Activated CD4-positive, alpha-beta T cell treated with anti-CD3 and anti-CD28 coated beads, Interleukin-2, amount 10 ng/mL, durations not matched to agents 24 days and 14 days (primary cell): ENCODE data around the gene RAPGEF1. TPM values are rescaled to one million over a fixed set of nuclear protein-coding genes. Genes with fewer than 3 reads are reported as not detected.

Experiments
- DNase-seq: peaks from one replicate; pipeline ENCODE4 v3.0.0; 2022
- H3K27ac Mint-ChIP-seq: one replicate; pipeline ENCODE4 v1.8.0; 2022; ENCODE audit warnings: mild to moderate bottlenecking, mixed read lengths
- H3K27me3 Mint-ChIP-seq: one replicate; pipeline ENCODE4 v1.8.0; 2022; ENCODE audit warnings: mixed read lengths
- H3K36me3 Mint-ChIP-seq: one replicate; pipeline ENCODE4 v1.8.0; 2022; ENCODE audit warnings: low read depth, mild to moderate bottlenecking, mixed read lengths
- H3K4me1 Mint-ChIP-seq: one replicate; pipeline ENCODE4 v1.8.0; 2021; ENCODE audit warnings: mixed read lengths
- H3K4me3 Mint-ChIP-seq: one replicate; pipeline ENCODE4 v1.8.0; 2022; ENCODE audit warnings: mild to moderate bottlenecking, moderate library complexity, mixed read lengths
- H3K9me3 Mint-ChIP-seq: one replicate; pipeline ENCODE4 v1.8.0; 2021; ENCODE audit warnings: mixed read lengths
- intact Hi-C: fragments of 100-400 bp; cut with micrococcal nuclease; formaldehyde crosslinking; loops from one replicate; pipeline ENCODE4 v1.15.1; 2023
- total RNA-seq: library from RNA; stranded (reverse); gene quantifications from 2 replicates; pipeline ENCODE4 v1.2.3, GENCODE V29; 2022

Gene RAPGEF1
- total RNA-seq, 1 donor from 2014 or later = 153 TPM

GRCh38 chr9:131731644-131732043, 8.2 kb downstream of the RAPGEF1 start:
- peaks cover 86% of the 10 kb centered on the region for H3K4me1 Mint-ChIP-seq
- DNase-seq = peak; percentile 88
- peak overlapping the region; percentile 79 for H3K4me3 Mint-ChIP-seq
- H3K9me3 Mint-ChIP-seq = no peaks in the 10 kb centered on the region
- H3K27ac Mint-ChIP-seq = peak overlapping the region; percentile 93
- no peaks in the 10 kb centered on the region for H3K27me3 Mint-ChIP-seq
- intact Hi-C loops = loop anchor here (5.0 to 10.0 kb wide), 2 partner anchors 334 to 457 kb away; partner anchors contain the start of gene FAM78A
- peaks cover 37% of the 10 kb centered on the region for H3K36me3 Mint-ChIP-seq

GRCh38 chr9:131731237-131731636, 8.6 kb downstream of the RAPGEF1 start:
- Mint-ChIP-seq H3K27me3 (no peaks in the 10 kb centered on the region), H3K4me1 (peaks cover 86% of the 10 kb centered on the region), H3K9me3 (no peaks in the 10 kb centered on the region), H3K27ac (peak overlapping the region; percentile 93), H3K4me3 (peak overlapping the region; percentile 79), H3K36me3 (peaks cover 33% of the 10 kb centered on the region)
- no peak for DNase-seq
- intact Hi-C loops = loop anchor here (5.0 to 10.0 kb wide), 2 partner anchors 334 to 456 kb away; partner anchors contain the start of gene FAM78A

GRCh38 chr9:131728961-131729360, 10.9 kb downstream of the RAPGEF1 start:
- no peaks in the 10 kb centered on the region for H3K9me3 Mint-ChIP-seq
- no peaks in the 10 kb centered on the region for H3K27me3 Mint-ChIP-seq
- peak; percentile 87 for DNase-seq
- peaks cover 27% of the 10 kb centered on the region for H3K36me3 Mint-ChIP-seq
- H3K27ac Mint-ChIP-seq = peak overlapping the region; percentile 95
- peaks cover 78% of the 10 kb centered on the region for H3K4me1 Mint-ChIP-seq
- H3K4me3 Mint-ChIP-seq = peak overlapping the region; percentile 77
- intact Hi-C loops = loop anchor here (1.0 to 2.0 kb wide), 6 partner anchors 10 to 228 kb away; no protein-coding TSS in a partner anchor

- peaks cover 29% of the 10 kb centered on the region for H3K36me3 Mint-ChIP-seq
- DNase-seq = no peak
- H3K4me1 Mint-ChIP-seq = peaks cover 76% of the 10 kb centered on the region
- intact Hi-C loops = loop anchor here (2.0 kb wide), 1 partner anchor 228 kb away; no protein-coding TSS in a partner anchor
- H3K27ac Mint-ChIP-seq = peak overlapping the region; percentile 95
- peak overlapping the region; percentile 77 for H3K4me3 Mint-ChIP-seq
- H3K9me3 Mint-ChIP-seq = no peaks in the 10 kb centered on the region
- H3K27me3 Mint-ChIP-seq = no peaks in the 10 kb centered on the region
Observed at GRCh38 chr9:131728546-131728910, 11.3 kb downstream of the RAPGEF1 start.

- peak overlapping the region; percentile 95 for H3K27ac Mint-ChIP-seq
- no peaks in the 10 kb centered on the region for H3K27me3 Mint-ChIP-seq
- DNase-seq = peak; percentile 76
- H3K4me1 Mint-ChIP-seq = peaks cover 76% of the 10 kb centered on the region
- intact Hi-C loops = loop anchor here (2.0 kb wide), 1 partner anchor 227 kb away; no protein-coding TSS in a partner anchor
- peak overlapping the region; percentile 77 for H3K4me3 Mint-ChIP-seq
- no peaks in the 10 kb centered on the region for H3K9me3 Mint-ChIP-seq
- peaks cover 32% of the 10 kb centered on the region for H3K36me3 Mint-ChIP-seq
Observed at GRCh38 chr9:131727795-131728545, 11.9 kb downstream of the RAPGEF1 start.

GRCh38 chr9:131727184-131727759, 12.6 kb downstream of the RAPGEF1 start:
- peak overlapping the region; percentile 95 for H3K27ac Mint-ChIP-seq
- no peak for DNase-seq
- peaks cover 32% of the 10 kb centered on the region for H3K36me3 Mint-ChIP-seq
- no peaks in the 10 kb centered on the region for H3K27me3 Mint-ChIP-seq
- H3K4me3 Mint-ChIP-seq = peak overlapping the region; percentile 77
- peaks cover 73% of the 10 kb centered on the region for H3K4me1 Mint-ChIP-seq
- H3K9me3 Mint-ChIP-seq = no peaks in the 10 kb centered on the region
- intact Hi-C loops = no loop called here

- intact Hi-C loops = no loop called here
- no peak for DNase-seq
- H3K4me3 Mint-ChIP-seq = peak overlapping the region; percentile 6
- no peaks in the 10 kb centered on the region for H3K9me3 Mint-ChIP-seq
- peaks cover 31% of the 10 kb centered on the region for H3K36me3 Mint-ChIP-seq
- peaks cover 72% of the 10 kb centered on the region for H3K4me1 Mint-ChIP-seq
- H3K27ac Mint-ChIP-seq = peak overlapping the region; percentile 78
- H3K27me3 Mint-ChIP-seq = no peaks in the 10 kb centered on the region
Observed at GRCh38 chr9:131724683-131725082, 15.2 kb downstream of the RAPGEF1 start.

- intact Hi-C loops = no loop called here
- peak overlapping the region; percentile 56 for H3K27ac Mint-ChIP-seq
Observed at GRCh38 chr9:131723632-131724031, 16.2 kb downstream of the RAPGEF1 start.

GRCh38 chr9:131722255-131722654, 17.6 kb downstream of the RAPGEF1 start:
- H3K27ac Mint-ChIP-seq = no peak overlapping the region

More at GRCh38 chr9:131723632-131724031, 16.2 kb downstream of the RAPGEF1 start:
- peaks cover 71% of the 10 kb centered on the region for H3K4me1 Mint-ChIP-seq
- no peaks in the 10 kb centered on the region for H3K9me3 Mint-ChIP-seq
- H3K4me3 Mint-ChIP-seq = no peak overlapping the region
- no peaks in the 10 kb centered on the region for H3K27me3 Mint-ChIP-seq
- peaks cover 33% of the 10 kb centered on the region for H3K36me3 Mint-ChIP-seq
- no peak for DNase-seq

GRCh38 chr9:131721076-131721475, 18.8 kb downstream of the RAPGEF1 start:
- DNase-seq = no peak
- Mint-ChIP-seq H3K9me3 (no peaks in the 10 kb centered on the region), H3K4me1 (peaks cover 61% of the 10 kb centered on the region), H3K4me3 (no peak overlapping the region), H3K36me3 (peaks cover 28% of the 10 kb centered on the region), H3K27me3 (no peaks in the 10 kb centered on the region), H3K27ac (peak overlapping the region; percentile 50)
- intact Hi-C loops = no loop called here

More at GRCh38 chr9:131722255-131722654, 17.6 kb downstream of the RAPGEF1 start:
- DNase-seq = no peak
- Mint-ChIP-seq H3K27me3 (no peaks in the 10 kb centered on the region), H3K4me1 (peaks cover 65% of the 10 kb centered on the region), H3K9me3 (no peaks in the 10 kb centered on the region), H3K36me3 (peaks cover 30% of the 10 kb centered on the region), H3K4me3 (no peak overlapping the region)
- intact Hi-C loops = no loop called here

- Mint-ChIP-seq H3K27me3 (no peaks in the 10 kb centered on the region), H3K4me1 (peaks cover 60% of the 10 kb centered on the region), H3K4me3 (peak overlapping the region; percentile 13), H3K9me3 (no peaks in the 10 kb centered on the region), H3K27ac (peak overlapping the region; percentile 75), H3K36me3 (peaks cover 30% of the 10 kb centered on the region)
- intact Hi-C loops = no loop called here
- DNase-seq = peak; percentile 69
Observed at GRCh38 chr9:131720330-131720729, 19.5 kb downstream of the RAPGEF1 start.

GRCh38 chr9:131719262-131719908, 20.5 kb downstream of the RAPGEF1 start:
- no peaks in the 10 kb centered on the region for H3K27me3 Mint-ChIP-seq
- no peaks in the 10 kb centered on the region for H3K9me3 Mint-ChIP-seq
- H3K4me1 Mint-ChIP-seq = peaks cover 58% of the 10 kb centered on the region
- no peak overlapping the region for H3K4me3 Mint-ChIP-seq
- peak overlapping the region; percentile 43 for H3K27ac Mint-ChIP-seq
- intact Hi-C loops = no loop called here
- peaks cover 33% of the 10 kb centered on the region for H3K36me3 Mint-ChIP-seq
- DNase-seq = no peak

- no peaks in the 10 kb centered on the region for H3K27me3 Mint-ChIP-seq
- DNase-seq = no peak
- H3K27ac Mint-ChIP-seq = peak overlapping the region; percentile 51
- no peak overlapping the region for H3K4me3 Mint-ChIP-seq
- H3K36me3 Mint-ChIP-seq = peaks cover 34% of the 10 kb centered on the region
- peaks cover 59% of the 10 kb centered on the region for H3K4me1 Mint-ChIP-seq
- no peaks in the 10 kb centered on the region for H3K9me3 Mint-ChIP-seq
- intact Hi-C loops = no loop called here
Observed at GRCh38 chr9:131717719-131718460, 22.0 kb downstream of the RAPGEF1 start.
